GM12878 (cell line): ENCODE results near the gene FRAS1.

ENCODE experiments used
- CHD2 ChIP-seq: IDR thresholded peaks from 2 replicates; pipeline ENCODE4 v1.6.1; 2011; ENCODE audit warnings: low read depth, low read length, improper control_type of control experiment, borderline replicate concordance
- CREM ChIP-seq: IDR thresholded peaks from 2 replicates; pipeline ENCODE4 v1.6.1; 2014; ENCODE audit warnings: antibody characterized with exemption, low read depth
- GABPA ChIP-seq: IDR thresholded peaks from 2 replicates; pipeline ENCODE4 v1.6.1; 2014; ENCODE audit warnings: antibody characterized with exemption, low read depth, mild to moderate bottlenecking, inconsistent platforms
- GATAD2B ChIP-seq: fragments of 450-650 bp; conservative IDR thresholded peaks from 2 replicates; pipeline ENCODE4 v1.6.1; 2017; ENCODE audit warnings: low read depth, mild to moderate bottlenecking, moderate library complexity
- POLR2AphosphoS5 ChIP-seq: IDR thresholded peaks from 2 replicates; pipeline ENCODE4 v1.6.1; 2011; ENCODE audit warnings: mild to moderate bottlenecking, low read length, inconsistent platforms
- RCOR1 ChIP-seq: conservative IDR thresholded peaks from 2 replicates; pipeline ENCODE4 v1.6.1; 2012; ENCODE audit warnings: low read depth, low read length, improper control_type of control experiment
- TF ChIP-seq, protein P1 (sequence below): IDR thresholded peaks from 2 replicates; pipeline ENCODE4 v1.6.1; 2012; ENCODE audit warnings: low read depth, low read length, improper control_type of control experiment
- TF ChIP-seq, protein P2 (sequence below), 3 experiments: IDR thresholded peaks in 2 of 3; conservative IDR thresholded peaks in 1 of 3; 2 replicates each; pipeline ENCODE4 v1.5.1; 2011; ENCODE audit warnings: low read depth in 3 of 3, low read length in 3 of 3, mild to moderate bottlenecking in 3 of 3, control low read depth in 2 of 3, moderate library complexity in 2 of 3, inconsistent platforms in 1 of 3, mixed read lengths in 1 of 3; ENCODE audit not compliant: control insufficient read depth in 2 of 3, insufficient read depth in 1 of 3; ENCODE audit errors: extremely low read depth in 1 of 3
- TF ChIP-seq, protein P3 (sequence below): fragments of 150-350 bp; IDR thresholded peaks from 2 replicates; pipeline ENCODE4 v1.6.1; 2016; ENCODE audit warnings: low read depth, low read length
- TF ChIP-seq, protein P4 (sequence below): IDR thresholded peaks from 2 replicates; pipeline ENCODE4 v1.6.1; 2011; ENCODE audit warnings: low read depth, low read length, improper control_type of control experiment, borderline replicate concordance

DNA sequence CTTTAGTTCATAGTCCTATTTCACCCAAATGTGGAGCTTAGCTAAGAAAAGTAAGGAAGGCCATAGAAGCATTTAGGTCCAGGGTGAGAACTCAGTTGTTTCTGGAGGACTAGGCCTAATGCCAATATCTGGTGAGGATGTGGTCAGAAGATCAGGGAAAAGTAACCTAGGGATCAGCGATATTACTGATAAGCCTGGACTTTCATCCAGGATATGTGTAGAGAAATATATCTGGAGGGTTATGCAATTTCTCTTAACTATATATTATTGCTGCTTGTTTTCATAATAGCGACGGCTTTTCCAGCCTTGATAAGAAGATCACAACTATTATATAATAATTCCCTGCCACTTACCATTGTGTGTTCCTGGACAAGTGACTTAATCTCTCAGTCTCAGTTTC lies 81.1 kb downstream of the FRAS1 start:
- TF ChIP-seq, protein P1, sequence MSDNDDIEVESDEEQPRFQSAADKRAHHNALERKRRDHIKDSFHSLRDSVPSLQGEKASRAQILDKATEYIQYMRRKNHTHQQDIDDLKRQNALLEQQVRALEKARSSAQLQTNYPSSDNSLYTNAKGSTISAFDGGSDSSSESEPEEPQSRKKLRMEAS = no peak
- TF ChIP-seq, protein P2, sequence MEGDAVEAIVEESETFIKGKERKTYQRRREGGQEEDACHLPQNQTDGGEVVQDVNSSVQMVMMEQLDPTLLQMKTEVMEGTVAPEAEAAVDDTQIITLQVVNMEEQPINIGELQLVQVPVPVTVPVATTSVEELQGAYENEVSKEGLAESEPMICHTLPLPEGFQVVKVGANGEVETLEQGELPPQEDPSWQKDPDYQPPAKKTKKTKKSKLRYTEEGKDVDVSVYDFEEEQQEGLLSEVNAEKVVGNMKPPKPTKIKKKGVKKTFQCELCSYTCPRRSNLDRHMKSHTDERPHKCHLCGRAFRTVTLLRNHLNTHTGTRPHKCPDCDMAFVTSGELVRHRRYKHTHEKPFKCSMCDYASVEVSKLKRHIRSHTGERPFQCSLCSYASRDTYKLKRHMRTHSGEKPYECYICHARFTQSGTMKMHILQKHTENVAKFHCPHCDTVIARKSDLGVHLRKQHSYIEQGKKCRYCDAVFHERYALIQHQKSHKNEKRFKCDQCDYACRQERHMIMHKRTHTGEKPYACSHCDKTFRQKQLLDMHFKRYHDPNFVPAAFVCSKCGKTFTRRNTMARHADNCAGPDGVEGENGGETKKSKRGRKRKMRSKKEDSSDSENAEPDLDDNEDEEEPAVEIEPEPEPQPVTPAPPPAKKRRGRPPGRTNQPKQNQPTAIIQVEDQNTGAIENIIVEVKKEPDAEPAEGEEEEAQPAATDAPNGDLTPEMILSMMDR (IDR thresholded peaks at IDR 0.05 in 2 of 3, conservative IDR thresholded peaks at IDR 0.05 in 1 of 3; ENCODE audit: control insufficient read depth in 2 of 3, extremely low read depth in 1 of 3, insufficient read depth in 1 of 3, low read depth in 3 of 3, low read length in 3 of 3) = no peak
- no peak for TF ChIP-seq CREM
- TF ChIP-seq, protein P3, sequence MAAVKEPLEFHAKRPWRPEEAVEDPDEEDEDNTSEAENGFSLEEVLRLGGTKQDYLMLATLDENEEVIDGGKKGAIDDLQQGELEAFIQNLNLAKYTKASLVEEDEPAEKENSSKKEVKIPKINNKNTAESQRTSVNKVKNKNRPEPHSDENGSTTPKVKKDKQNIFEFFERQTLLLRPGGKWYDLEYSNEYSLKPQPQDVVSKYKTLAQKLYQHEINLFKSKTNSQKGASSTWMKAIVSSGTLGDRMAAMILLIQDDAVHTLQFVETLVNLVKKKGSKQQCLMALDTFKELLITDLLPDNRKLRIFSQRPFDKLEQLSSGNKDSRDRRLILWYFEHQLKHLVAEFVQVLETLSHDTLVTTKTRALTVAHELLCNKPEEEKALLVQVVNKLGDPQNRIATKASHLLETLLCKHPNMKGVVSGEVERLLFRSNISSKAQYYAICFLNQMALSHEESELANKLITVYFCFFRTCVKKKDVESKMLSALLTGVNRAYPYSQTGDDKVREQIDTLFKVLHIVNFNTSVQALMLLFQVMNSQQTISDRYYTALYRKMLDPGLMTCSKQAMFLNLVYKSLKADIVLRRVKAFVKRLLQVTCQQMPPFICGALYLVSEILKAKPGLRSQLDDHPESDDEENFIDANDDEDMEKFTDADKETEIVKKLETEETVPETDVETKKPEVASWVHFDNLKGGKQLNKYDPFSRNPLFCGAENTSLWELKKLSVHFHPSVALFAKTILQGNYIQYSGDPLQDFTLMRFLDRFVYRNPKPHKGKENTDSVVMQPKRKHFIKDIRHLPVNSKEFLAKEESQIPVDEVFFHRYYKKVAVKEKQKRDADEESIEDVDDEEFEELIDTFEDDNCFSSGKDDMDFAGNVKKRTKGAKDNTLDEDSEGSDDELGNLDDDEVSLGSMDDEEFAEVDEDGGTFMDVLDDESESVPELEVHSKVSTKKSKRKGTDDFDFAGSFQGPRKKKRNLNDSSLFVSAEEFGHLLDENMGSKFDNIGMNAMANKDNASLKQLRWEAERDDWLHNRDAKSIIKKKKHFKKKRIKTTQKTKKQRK = no peak
- no peak for TF ChIP-seq GABPA
- TF ChIP-seq GATAD2B = no peak
- TF ChIP-seq, protein P4, sequence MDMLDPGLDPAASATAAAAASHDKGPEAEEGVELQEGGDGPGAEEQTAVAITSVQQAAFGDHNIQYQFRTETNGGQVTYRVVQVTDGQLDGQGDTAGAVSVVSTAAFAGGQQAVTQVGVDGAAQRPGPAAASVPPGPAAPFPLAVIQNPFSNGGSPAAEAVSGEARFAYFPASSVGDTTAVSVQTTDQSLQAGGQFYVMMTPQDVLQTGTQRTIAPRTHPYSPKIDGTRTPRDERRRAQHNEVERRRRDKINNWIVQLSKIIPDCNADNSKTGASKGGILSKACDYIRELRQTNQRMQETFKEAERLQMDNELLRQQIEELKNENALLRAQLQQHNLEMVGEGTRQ = no peak
- TF ChIP-seq RCOR1 = no peak
- no peak for TF ChIP-seq POLR2AphosphoS5
- TF ChIP-seq CHD2 = no peak
